GM23248 (cell line): ENCODE results near the gene TNFRSF11A. TPM values are rescaled to one million over a fixed set of nuclear protein-coding genes. Genes with fewer than 3 reads are reported as not detected.

ENCODE experiments used
- DNase-seq: peaks from one replicate; pipeline ENCODE4 v3.0.0-alpha.2; 2015
- H2AFZ ChIP-seq: fragments of 200-600 bp; sonication (generic); 2 replicates; pipeline ENCODE4 v1.6.1; 2016; ENCODE audit warnings: antibody characterized with exemption
- H3F3A ChIP-seq: fragments of 200-600 bp; sonication (generic); 2 replicates; pipeline ENCODE4 v1.6.1; 2016; ENCODE audit warnings: mild to moderate bottlenecking, antibody characterized with exemption, mixed run types; ENCODE audit not compliant: insufficient read depth
- H3K27ac ChIP-seq: fragments of 200-600 bp; sonication (generic); 2 replicates; pipeline ENCODE4 v1.5.1; 2016; ENCODE audit warnings: mild to moderate bottlenecking
- H3K27me3 ChIP-seq: fragments of 200-600 bp; sonication (generic); replicated peaks from 2 replicates; pipeline ENCODE4 v1.6.1; 2016; ENCODE audit warnings: mild to moderate bottlenecking; ENCODE audit not compliant: insufficient read depth
- H3K36me3 ChIP-seq: fragments of 200-600 bp; sonication (generic); 2 replicates; pipeline ENCODE4 v1.6.1; 2016; ENCODE audit warnings: low read depth, mild to moderate bottlenecking
- H3K4me1 ChIP-seq: fragments of 200-600 bp; sonication (generic); 2 replicates; pipeline ENCODE4 v1.6.1; 2016; ENCODE audit warnings: mild to moderate bottlenecking; ENCODE audit not compliant: insufficient read depth
- H3K4me2 ChIP-seq: fragments of 200-600 bp; sonication (generic); one replicate; pipeline ENCODE4 v1.6.1; 2016; ENCODE audit warnings: mild to moderate bottlenecking; ENCODE audit not compliant: unreplicated experiment
- H3K4me3 ChIP-seq: fragments of 200-600 bp; sonication (generic); 2 replicates; pipeline ENCODE4 v1.5.1; 2016; ENCODE audit warnings: mild to moderate bottlenecking
- H3K79me2 ChIP-seq: fragments of 200-600 bp; sonication (generic); 2 replicates; pipeline ENCODE4 v1.6.1; 2016; ENCODE audit warnings: mild to moderate bottlenecking; ENCODE audit not compliant: insufficient read depth
- H3K9ac ChIP-seq: fragments of 200-600 bp; sonication (generic); 2 replicates; pipeline ENCODE4 v1.6.1; 2016; ENCODE audit warnings: mild to moderate bottlenecking
- H3K9me2 ChIP-seq: fragments of 200-600 bp; sonication (generic); 2 replicates; pipeline ENCODE4 v1.6.1; 2016; ENCODE audit warnings: mixed run types, mild to moderate bottlenecking, moderate library complexity; ENCODE audit not compliant: insufficient read depth
- H3K9me3 ChIP-seq: fragments of 200-600 bp; sonication (generic); one replicate; pipeline ENCODE4 v1.6.1; 2017; ENCODE audit warnings: low read depth
- H4K20me1 ChIP-seq: fragments of 200-600 bp; sonication (generic); 2 replicates; pipeline ENCODE4 v1.6.0; 2016; ENCODE audit not compliant: insufficient read depth
- EZH2 ChIP-seq: fragments of 200-600 bp; sonication (generic); IDR thresholded peaks from 2 replicates; pipeline ENCODE4 v1.6.1; 2018; ENCODE audit warnings: antibody characterized with exemption, mild to moderate bottlenecking; ENCODE audit not compliant: insufficient read depth, poor library complexity, severe bottlenecking
- EZH2phosphoT487 ChIP-seq: fragments of 200-600 bp; sonication (generic); IDR thresholded peaks from 2 replicates; pipeline ENCODE4 v1.6.1; 2018; ENCODE audit warnings: antibody characterized with exemption, moderate library complexity, mild to moderate bottlenecking, low read depth; ENCODE audit not compliant: insufficient read depth
- WGBS, 2 experiments: methylation state at CpG; one replicate each; pipeline ENCODE4 v1.1.6; 2015 to 2017; ENCODE audit warnings: low lambda C conversion rate in 2 of 2, low coverage in 1 of 2; ENCODE audit errors: missing lambda C conversion rate in 2 of 2; 5-methylcytosine and 5-hydroxymethylcytosine counted together
- in situ Hi-C: fragments of 300-500 bp; cut with MboI; formaldehyde crosslinking; loops from 2 replicates; pipeline ENCODE4 v1.15.0; 2020
- polyA plus RNA-seq: library from polyadenylated mRNA; unstranded; fragments of >200 nt; fragmentation: Nextera tagmentation; extraction: Ambion mirVana; gene quantifications from 2 replicates; pipeline ENCODE4 v1.2.1, GENCODE V29; 2016
- total RNA-seq: library from RNA; depleted of rRNA; stranded (reverse); fragments of >200 nt; shearing (Covaris generic); gene quantifications from 2 replicates; pipeline ENCODE4 v1.2.3, GENCODE V29; 2014

The TNFRSF11A gene
- total and polyA plus RNA-seq, 2 experiments from 2014 or later = 0.09 to 0.22 TPM

- DNase-seq = no peak
- H3F3A ChIP-seq = no peaks in the 10 kb centered on the region
- in situ Hi-C loops = no loop called here
- TF ChIP-seq EZH2phosphoT487 = no peak
- H3K36me3 ChIP-seq = no peaks in the 10 kb centered on the region
- no peak overlapping the region for H2AFZ ChIP-seq
- no peak overlapping the region for H3K4me2 ChIP-seq
- 66 to 69% methylated on average over 6 of the region's 6 CpGs for WGBS, 2 experiments
- H3K9ac ChIP-seq = no peak overlapping the region
- H3K27me3 ChIP-seq = peaks cover 10% of the 10 kb centered on the region; the same call in 1 of the 2 replicates
- H3K4me1 ChIP-seq = no peaks in the 10 kb centered on the region
- H4K20me1 ChIP-seq = no peaks in the 10 kb centered on the region
- no peak overlapping the region for H3K27ac ChIP-seq
- H3K9me2 ChIP-seq = no peaks in the 10 kb centered on the region
- H3K4me3 ChIP-seq = no peak overlapping the region
- no peaks in the 10 kb centered on the region for H3K79me2 ChIP-seq
- H3K9me3 ChIP-seq = no peaks in the 10 kb centered on the region
Measured at GRCh38 chr18:62347089-62347506, 22.0 kb downstream of the TNFRSF11A start.

GRCh38 chr18:62348474-62348873 is 23.4 kb downstream of the TNFRSF11A start:
- no peak for DNase-seq
- 60 to 64% methylated on average over 4 of the region's 4 CpGs for WGBS, 2 experiments
- Histone ChIP-seq H3K4me1 (no peaks in the 10 kb centered on the region), H2AFZ (no peak overlapping the region), H3K36me3 (no peaks in the 10 kb centered on the region), H3K4me2 (no peak overlapping the region), H3K27ac (no peak overlapping the region), H3F3A (no peaks in the 10 kb centered on the region), H3K9me3 (no peaks in the 10 kb centered on the region), H3K4me3 (no peak overlapping the region), H3K27me3 (peaks cover 7% of the 10 kb centered on the region; the same call in 1 of the 2 replicates), H4K20me1 (no peaks in the 10 kb centered on the region), H3K9me2 (no peaks in the 10 kb centered on the region), H3K9ac (no peak overlapping the region), H3K79me2 (no peaks in the 10 kb centered on the region)
- in situ Hi-C loops = no loop called here
- no peak for TF ChIP-seq EZH2phosphoT487
- TF ChIP-seq EZH2 = no peak

- Histone ChIP-seq H3K9me2 (no peaks in the 10 kb centered on the region), H3F3A (no peaks in the 10 kb centered on the region), H3K9ac (no peak overlapping the region), H3K79me2 (no peaks in the 10 kb centered on the region), H3K4me2 (no peak overlapping the region), H2AFZ (no peak overlapping the region), H3K9me3 (no peaks in the 10 kb centered on the region), H3K36me3 (no peaks in the 10 kb centered on the region), H3K27me3 (no peaks in the 10 kb centered on the region), H3K27ac (no peak overlapping the region), H3K4me3 (no peak overlapping the region), H4K20me1 (no peaks in the 10 kb centered on the region), H3K4me1 (no peaks in the 10 kb centered on the region)
- in situ Hi-C loops = no loop called here
- TF ChIP-seq EZH2 = no peak
- no peak for TF ChIP-seq EZH2phosphoT487
- WGBS, 2 experiments = 76 to 82% methylated on average over 7 of the region's 7 CpGs
- DNase-seq = no peak
Measured at GRCh38 chr18:62353170-62353569, 28.1 kb downstream of the TNFRSF11A start.

GRCh38 chr18:62354151-62354550 is 29.0 kb downstream of the TNFRSF11A start:
- no peaks in the 10 kb centered on the region for H3K9me3 ChIP-seq
- no peak for DNase-seq
- in situ Hi-C loops = no loop called here

More at GRCh38 chr18:62354151-62354550, 29.0 kb downstream of the TNFRSF11A start:
- Histone ChIP-seq H2AFZ (no peak overlapping the region), H3F3A (no peaks in the 10 kb centered on the region), H3K4me2 (no peak overlapping the region), H3K9ac (no peak overlapping the region), H3K4me1 (no peaks in the 10 kb centered on the region), H3K27me3 (no peaks in the 10 kb centered on the region), H3K9me2 (no peaks in the 10 kb centered on the region), H3K27ac (no peak overlapping the region), H4K20me1 (no peaks in the 10 kb centered on the region), H3K36me3 (no peaks in the 10 kb centered on the region), H3K79me2 (no peaks in the 10 kb centered on the region), H3K4me3 (no peak overlapping the region)
- TF ChIP-seq EZH2phosphoT487 (no peak), EZH2 (no peak)
- 91 to 92% methylated on average over 29 of the region's 29 CpGs for WGBS, 2 experiments
